Activated naive CD8-positive, alpha-beta T cell treated with anti-CD3 and anti-CD28 coated beads for 36 hours (primary cell): ENCODE measurements around the gene SLC35D3. TPM values are rescaled to one million over a fixed set of nuclear protein-coding genes. Genes with fewer than 3 reads are reported as not detected.
A peak's percentile ranks its signal among the peaks of the same experiment; 100 is the strongest.

Source experiments
- DNase-seq: peaks from one replicate; pipeline ENCODE4 v3.0.0; 2021
- H3K27ac Mint-ChIP-seq: one replicate; pipeline ENCODE4 v1.8.0; 2022; ENCODE audit warnings: mild to moderate bottlenecking, moderate library complexity, mixed read lengths
- H3K27me3 Mint-ChIP-seq: one replicate; pipeline ENCODE4 v1.8.0; 2022; ENCODE audit warnings: mild to moderate bottlenecking, mixed read lengths
- H3K36me3 Mint-ChIP-seq: one replicate; pipeline ENCODE4 v1.8.0; 2021; ENCODE audit warnings: mild to moderate bottlenecking, mixed read lengths
- H3K4me1 Mint-ChIP-seq: one replicate; pipeline ENCODE4 v1.8.0; 2021; ENCODE audit warnings: mixed read lengths
- H3K4me3 Mint-ChIP-seq: one replicate; pipeline ENCODE4 v1.8.0; 2022; ENCODE audit warnings: mild to moderate bottlenecking, moderate library complexity, mixed read lengths
- H3K9me3 Mint-ChIP-seq: one replicate; pipeline ENCODE4 v1.8.0; 2022; ENCODE audit warnings: mixed read lengths
- total RNA-seq, 2 experiments: library from RNA; stranded (reverse); gene quantifications; one replicate each; pipeline ENCODE4 v1.2.3, GENCODE V29; 2021

Gene SLC35D3
- total RNA-seq, 2 experiments from 2014 or later: not detected

GRCh38 chr6:136914947-136915346 is 7.2 kb upstream of the SLC35D3 start:
- no peak overlapping the region for H3K4me3 Mint-ChIP-seq
- H3K36me3 Mint-ChIP-seq: peaks cover 13% of the 10 kb centered on the region
- H3K9me3 Mint-ChIP-seq: peaks cover 1% of the 10 kb centered on the region
- H3K27ac Mint-ChIP-seq: no peak overlapping the region
- H3K27me3 Mint-ChIP-seq: peaks cover 16% of the 10 kb centered on the region
- DNase-seq: no peak
- peaks cover 3% of the 10 kb centered on the region for H3K4me1 Mint-ChIP-seq

DNA sequence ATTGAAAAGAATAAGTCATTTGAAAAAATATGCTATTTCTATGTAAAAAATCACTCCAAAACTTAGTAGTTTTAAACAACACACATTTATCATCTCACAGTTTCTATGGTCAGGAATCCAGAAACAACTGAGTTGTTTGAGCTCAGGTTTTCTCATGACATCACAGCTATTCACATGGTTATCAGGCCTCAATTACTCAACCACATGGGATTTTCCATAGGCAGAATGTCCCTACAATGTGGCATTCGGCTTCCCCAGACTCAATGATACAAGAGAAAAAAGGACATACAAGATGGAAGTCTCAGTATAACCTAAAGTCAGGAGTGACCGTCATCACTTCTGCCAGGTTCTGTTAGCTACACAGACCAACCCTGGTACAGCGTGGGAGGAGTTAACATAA is 3.4 kb upstream of the SLC35D3 start:
- H3K36me3 Mint-ChIP-seq: no peaks in the 10 kb centered on the region
- H3K4me3 Mint-ChIP-seq: no peak overlapping the region
- H3K27ac Mint-ChIP-seq: no peak overlapping the region
- peaks cover 50% of the 10 kb centered on the region for H3K27me3 Mint-ChIP-seq
- H3K4me1 Mint-ChIP-seq: peaks cover 21% of the 10 kb centered on the region
- H3K9me3 Mint-ChIP-seq: peaks cover 1% of the 10 kb centered on the region
- no peak for DNase-seq

GRCh38 chr6:136920216-136920615 is 1.9 kb upstream of the SLC35D3 start:
- H3K9me3 Mint-ChIP-seq: peaks cover 1% of the 10 kb centered on the region
- no peak overlapping the region for H3K27ac Mint-ChIP-seq
- peak; percentile 6 for DNase-seq
- peaks cover 21% of the 10 kb centered on the region for H3K4me1 Mint-ChIP-seq
- no peak overlapping the region for H3K4me3 Mint-ChIP-seq
- no peaks in the 10 kb centered on the region for H3K36me3 Mint-ChIP-seq
- peaks cover 62% of the 10 kb centered on the region for H3K27me3 Mint-ChIP-seq

DNA sequence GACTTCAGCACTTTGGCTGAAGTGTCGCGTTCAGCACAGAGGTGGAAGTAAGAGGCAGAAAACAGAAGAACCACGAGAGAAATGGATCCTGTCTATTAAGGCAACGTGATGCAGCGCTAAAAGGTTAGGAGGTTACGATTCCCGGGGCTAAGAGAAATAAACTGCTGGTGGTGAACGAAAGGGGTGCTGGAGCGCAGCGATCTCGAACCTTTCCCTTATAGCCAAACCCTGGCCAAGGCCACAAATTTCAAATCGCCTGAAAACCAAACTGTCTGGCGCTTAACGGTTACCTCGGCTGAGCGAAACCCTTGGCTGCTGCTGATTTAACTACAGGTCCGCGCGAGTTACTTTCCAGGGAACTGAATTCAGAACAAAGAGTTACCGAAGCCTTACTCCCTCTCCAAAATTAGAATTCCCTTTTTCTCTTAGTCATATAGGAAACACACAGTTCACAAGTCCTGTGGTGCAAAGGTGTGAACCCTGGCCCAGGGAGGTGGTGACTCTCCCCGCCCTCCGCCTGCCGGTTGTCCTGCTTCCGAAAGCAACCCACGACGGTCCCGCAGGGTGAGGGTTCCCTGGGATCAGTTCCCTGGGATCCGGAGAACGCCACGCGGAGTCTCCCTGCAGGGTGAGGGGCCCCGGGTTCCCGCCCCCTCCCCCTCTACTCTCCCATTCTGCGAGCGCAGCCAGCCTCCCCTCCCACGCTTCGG is 1.3 kb upstream of the SLC35D3 start:
- H3K9me3 Mint-ChIP-seq: peaks cover 1% of the 10 kb centered on the region
- peaks cover 21% of the 10 kb centered on the region for H3K4me1 Mint-ChIP-seq
- H3K4me3 Mint-ChIP-seq: peak overlapping the region; percentile 76
- peak; percentile 22 for DNase-seq
- no peaks in the 10 kb centered on the region for H3K36me3 Mint-ChIP-seq
- H3K27ac Mint-ChIP-seq: no peak overlapping the region
- H3K27me3 Mint-ChIP-seq: peaks cover 68% of the 10 kb centered on the region

DNA sequence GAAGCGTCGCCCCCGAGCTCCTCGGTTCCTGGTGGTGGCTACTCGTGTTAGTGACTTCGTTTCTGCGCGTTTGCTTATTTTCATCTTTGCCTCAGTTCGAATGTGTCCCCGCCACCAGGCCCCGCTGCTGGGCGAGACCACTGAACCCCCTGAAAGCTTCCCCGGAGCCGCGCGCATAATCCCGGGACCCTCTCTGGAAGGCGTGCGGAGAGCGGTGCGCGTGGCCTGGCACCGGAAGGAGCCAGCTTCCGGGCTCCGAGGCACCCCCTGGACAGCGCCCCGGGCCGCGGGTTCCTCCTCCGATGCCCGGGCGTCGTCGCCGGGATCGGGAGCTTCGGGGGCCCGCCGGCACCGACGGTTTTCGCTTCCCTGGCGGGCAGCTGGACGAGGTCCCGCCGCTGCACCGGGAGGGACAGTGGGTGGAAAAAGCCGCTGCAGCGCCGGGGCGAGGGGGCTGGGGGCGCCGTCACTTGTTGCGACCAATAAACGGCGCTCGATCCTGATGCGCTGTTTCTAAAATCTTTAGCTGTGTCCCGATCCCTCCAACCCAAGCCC is 643 bp upstream of the SLC35D3 start:
- H3K9me3 Mint-ChIP-seq: peaks cover 1% of the 10 kb centered on the region
- DNase-seq: peak; percentile 14
- H3K27me3 Mint-ChIP-seq: peaks cover 72% of the 10 kb centered on the region
- H3K27ac Mint-ChIP-seq: no peak overlapping the region
- H3K36me3 Mint-ChIP-seq: no peaks in the 10 kb centered on the region
- peak overlapping the region; percentile 76 for H3K4me3 Mint-ChIP-seq
- peaks cover 21% of the 10 kb centered on the region for H3K4me1 Mint-ChIP-seq

DNA sequence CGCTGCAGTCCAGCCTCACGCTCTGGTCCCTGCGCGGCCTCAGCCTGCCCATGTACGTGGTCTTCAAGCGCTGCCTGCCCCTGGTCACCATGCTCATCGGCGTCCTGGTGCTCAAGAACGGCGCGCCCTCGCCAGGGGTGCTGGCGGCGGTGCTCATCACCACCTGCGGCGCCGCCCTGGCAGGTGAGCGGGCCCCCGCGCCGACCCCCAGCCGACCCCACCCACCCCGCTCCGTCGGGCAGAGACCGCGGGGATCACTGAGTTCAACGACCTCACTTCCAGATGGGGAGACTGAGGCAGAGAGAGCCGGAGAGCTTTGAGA is 545 bp downstream of the SLC35D3 start:
- no peak for DNase-seq
- H3K9me3 Mint-ChIP-seq: peaks cover 1% of the 10 kb centered on the region
- peaks cover 21% of the 10 kb centered on the region for H3K4me1 Mint-ChIP-seq
- peak overlapping the region; percentile 77 for H3K4me3 Mint-ChIP-seq
- H3K27me3 Mint-ChIP-seq: peaks cover 82% of the 10 kb centered on the region
- H3K27ac Mint-ChIP-seq: no peak overlapping the region
- no peaks in the 10 kb centered on the region for H3K36me3 Mint-ChIP-seq

- peak overlapping the region; percentile 62 for H3K4me3 Mint-ChIP-seq
- H3K9me3 Mint-ChIP-seq: peaks cover 1% of the 10 kb centered on the region
- peaks cover 81% of the 10 kb centered on the region for H3K27me3 Mint-ChIP-seq
- DNase-seq: peak; percentile 25
- no peak overlapping the region for H3K27ac Mint-ChIP-seq
- H3K36me3 Mint-ChIP-seq: no peaks in the 10 kb centered on the region
- peaks cover 21% of the 10 kb centered on the region for H3K4me1 Mint-ChIP-seq
Observed at GRCh38 chr6:136923116-136923953, 1.2 kb downstream of the SLC35D3 start.

DNA sequence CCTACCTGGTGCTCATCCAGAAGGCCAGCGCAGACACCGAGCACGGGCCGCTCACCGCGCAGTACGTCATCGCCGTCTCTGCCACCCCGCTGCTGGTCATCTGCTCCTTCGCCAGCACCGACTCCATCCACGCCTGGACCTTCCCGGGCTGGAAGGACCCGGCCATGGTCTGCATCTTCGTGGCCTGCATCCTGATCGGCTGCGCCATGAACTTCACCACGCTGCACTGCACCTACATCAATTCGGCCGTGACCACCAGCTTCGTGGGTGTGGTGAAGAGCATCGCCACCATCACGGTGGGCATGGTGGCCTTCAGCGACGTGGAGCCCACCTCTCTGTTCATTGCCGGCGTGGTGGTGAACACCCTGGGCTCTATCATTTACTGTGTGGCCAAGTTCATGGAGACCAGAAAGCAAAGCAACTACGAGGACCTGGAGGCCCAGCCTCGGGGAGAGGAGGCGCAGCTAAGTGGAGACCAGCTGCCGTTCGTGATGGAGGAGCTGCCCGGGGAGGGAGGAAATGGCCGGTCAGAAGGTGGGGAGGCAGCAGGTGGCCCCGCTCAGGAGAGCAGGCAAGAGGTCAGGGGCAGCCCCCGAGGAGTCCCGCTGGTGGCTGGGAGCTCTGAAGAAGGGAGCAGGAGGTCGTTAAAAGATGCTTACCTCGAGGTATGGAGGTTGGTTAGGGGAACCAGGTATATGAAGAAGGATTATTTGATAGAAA is 2.0 kb downstream of the SLC35D3 start:
- peaks cover 73% of the 10 kb centered on the region for H3K27me3 Mint-ChIP-seq
- H3K36me3 Mint-ChIP-seq: no peaks in the 10 kb centered on the region
- peak overlapping the region; percentile 62 for H3K4me3 Mint-ChIP-seq
- DNase-seq: no peak
- no peaks in the 10 kb centered on the region for H3K9me3 Mint-ChIP-seq
- H3K4me1 Mint-ChIP-seq: peaks cover 21% of the 10 kb centered on the region
- H3K27ac Mint-ChIP-seq: no peak overlapping the region

DNA sequence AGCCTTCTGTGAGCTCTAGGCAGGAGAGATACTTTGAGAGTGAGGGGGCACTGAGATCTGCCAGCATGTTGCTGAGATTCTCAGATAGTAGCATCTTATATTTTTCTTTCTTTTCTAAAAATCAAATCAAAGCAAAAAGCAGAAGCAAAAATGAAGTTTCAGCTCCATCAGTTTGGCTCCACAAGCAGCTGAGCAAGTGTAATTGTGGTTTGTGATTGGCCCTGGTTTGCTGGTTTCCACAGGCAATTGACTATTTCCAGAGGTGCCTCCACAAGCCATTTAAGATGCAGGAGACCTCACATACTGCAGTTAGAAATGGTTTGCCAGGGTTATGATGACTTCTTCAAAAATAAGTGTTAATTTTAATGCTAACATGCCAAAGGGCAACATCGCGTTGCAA is 4.3 kb downstream of the SLC35D3 start:
- H3K27me3 Mint-ChIP-seq: peaks cover 59% of the 10 kb centered on the region
- H3K9me3 Mint-ChIP-seq: no peaks in the 10 kb centered on the region
- no peak overlapping the region for H3K27ac Mint-ChIP-seq
- H3K4me1 Mint-ChIP-seq: peaks cover 6% of the 10 kb centered on the region
- H3K36me3 Mint-ChIP-seq: no peaks in the 10 kb centered on the region
- DNase-seq: no peak
- no peak overlapping the region for H3K4me3 Mint-ChIP-seq

DNA sequence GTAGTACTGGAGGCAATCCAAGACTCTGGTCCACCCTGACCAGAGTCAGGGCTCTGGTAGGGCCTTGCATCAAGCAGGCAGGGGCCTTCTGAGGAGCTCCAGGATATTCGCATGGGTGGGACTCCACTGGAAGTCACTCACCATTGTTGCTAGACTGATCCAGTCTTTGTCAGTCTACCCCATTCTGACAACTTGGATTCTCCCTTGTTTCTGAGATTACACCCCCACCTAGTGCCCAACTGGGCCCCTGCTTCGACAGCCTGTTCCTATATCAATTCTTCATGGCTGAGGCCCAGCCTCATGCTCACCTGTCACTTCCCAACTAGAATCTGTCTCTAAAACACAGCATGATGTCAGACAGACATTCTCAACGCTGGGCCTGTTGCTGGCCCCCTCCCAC is 5.2 kb downstream of the SLC35D3 start:
- H3K27me3 Mint-ChIP-seq: peaks cover 53% of the 10 kb centered on the region
- DNase-seq: peak; percentile 11
- H3K9me3 Mint-ChIP-seq: no peaks in the 10 kb centered on the region
- H3K4me1 Mint-ChIP-seq: peaks cover 6% of the 10 kb centered on the region
- no peak overlapping the region for H3K4me3 Mint-ChIP-seq
- no peaks in the 10 kb centered on the region for H3K36me3 Mint-ChIP-seq
- H3K27ac Mint-ChIP-seq: no peak overlapping the region

- Mint-ChIP-seq H3K36me3 (no peaks in the 10 kb centered on the region), H3K4me3 (no peak overlapping the region), H3K27me3 (peaks cover 39% of the 10 kb centered on the region), H3K27ac (no peak overlapping the region), H3K4me1 (no peaks in the 10 kb centered on the region), H3K9me3 (no peaks in the 10 kb centered on the region)
- no peak for DNase-seq
Observed at GRCh38 chr6:136930528-136930927, 8.4 kb downstream of the SLC35D3 start.

GRCh38 chr6:136932599-136932998 is 10.5 kb downstream of the SLC35D3 start:
- Mint-ChIP-seq H3K9me3 (no peaks in the 10 kb centered on the region), H3K27me3 (peaks cover 31% of the 10 kb centered on the region), H3K36me3 (no peaks in the 10 kb centered on the region), H3K27ac (no peak overlapping the region), H3K4me3 (no peak overlapping the region), H3K4me1 (no peaks in the 10 kb centered on the region)
- DNase-seq: no peak

- peaks cover 8% of the 10 kb centered on the region for H3K9me3 Mint-ChIP-seq
- no peaks in the 10 kb centered on the region for H3K4me1 Mint-ChIP-seq
- DNase-seq: no peak
- peaks cover 3% of the 10 kb centered on the region for H3K36me3 Mint-ChIP-seq
- H3K27me3 Mint-ChIP-seq: peaks cover 4% of the 10 kb centered on the region
- H3K27ac Mint-ChIP-seq: no peak overlapping the region
- no peak overlapping the region for H3K4me3 Mint-ChIP-seq
Observed at GRCh38 chr6:136945072-136945471, 23.0 kb downstream of the SLC35D3 start.

- Mint-ChIP-seq H3K4me1 (no peaks in the 10 kb centered on the region), H3K36me3 (peaks cover 3% of the 10 kb centered on the region), H3K27me3 (peaks cover 4% of the 10 kb centered on the region), H3K27ac (no peak overlapping the region), H3K9me3 (peaks cover 8% of the 10 kb centered on the region), H3K4me3 (no peak overlapping the region)
- DNase-seq: no peak
Observed at GRCh38 chr6:136945711-136946121, 23.6 kb downstream of the SLC35D3 start.

DNA sequence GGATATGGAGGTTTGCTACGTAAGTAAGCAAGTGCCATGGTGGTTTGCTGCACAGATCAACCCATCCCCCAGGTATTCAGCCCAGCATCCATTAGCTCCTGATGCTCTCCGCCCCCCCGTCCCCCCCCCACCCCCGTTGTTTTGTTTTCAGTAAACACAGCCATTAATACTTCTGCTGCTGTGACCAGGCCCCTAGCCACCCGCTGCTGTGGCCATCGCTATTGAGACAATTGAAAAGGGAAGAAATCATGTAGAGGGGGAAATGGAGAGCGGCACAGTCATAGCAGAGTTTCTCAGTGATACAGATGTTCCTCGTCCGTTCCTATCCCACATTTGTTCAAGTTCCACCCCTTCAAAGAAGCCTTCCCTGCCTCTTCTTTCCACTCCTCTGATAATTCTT is 24.9 kb downstream of the SLC35D3 start:
- Mint-ChIP-seq H3K9me3 (peaks cover 4% of the 10 kb centered on the region), H3K4me1 (no peaks in the 10 kb centered on the region), H3K27ac (no peak overlapping the region), H3K36me3 (peaks cover 1% of the 10 kb centered on the region), H3K4me3 (no peak overlapping the region), H3K27me3 (peaks cover 4% of the 10 kb centered on the region)
- DNase-seq: no peak
